ENCODE data around the gene MEGF9.

GRCh38 chr9:120736881-120737280 is 22.6 kb upstream of the MEGF9 start:
- no peak for TF ChIP-seq EZH2phosphoT487 (IDR thresholded peaks at IDR 0.05; ENCODE audit: borderline replicate concordance, low read depth, low read length)
- TF ChIP-seq, protein P1, sequence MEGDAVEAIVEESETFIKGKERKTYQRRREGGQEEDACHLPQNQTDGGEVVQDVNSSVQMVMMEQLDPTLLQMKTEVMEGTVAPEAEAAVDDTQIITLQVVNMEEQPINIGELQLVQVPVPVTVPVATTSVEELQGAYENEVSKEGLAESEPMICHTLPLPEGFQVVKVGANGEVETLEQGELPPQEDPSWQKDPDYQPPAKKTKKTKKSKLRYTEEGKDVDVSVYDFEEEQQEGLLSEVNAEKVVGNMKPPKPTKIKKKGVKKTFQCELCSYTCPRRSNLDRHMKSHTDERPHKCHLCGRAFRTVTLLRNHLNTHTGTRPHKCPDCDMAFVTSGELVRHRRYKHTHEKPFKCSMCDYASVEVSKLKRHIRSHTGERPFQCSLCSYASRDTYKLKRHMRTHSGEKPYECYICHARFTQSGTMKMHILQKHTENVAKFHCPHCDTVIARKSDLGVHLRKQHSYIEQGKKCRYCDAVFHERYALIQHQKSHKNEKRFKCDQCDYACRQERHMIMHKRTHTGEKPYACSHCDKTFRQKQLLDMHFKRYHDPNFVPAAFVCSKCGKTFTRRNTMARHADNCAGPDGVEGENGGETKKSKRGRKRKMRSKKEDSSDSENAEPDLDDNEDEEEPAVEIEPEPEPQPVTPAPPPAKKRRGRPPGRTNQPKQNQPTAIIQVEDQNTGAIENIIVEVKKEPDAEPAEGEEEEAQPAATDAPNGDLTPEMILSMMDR (conservative IDR thresholded peaks at IDR 0.05; ENCODE audit: low read length) = no peak

Data from OCI-LY7 (cell line).